ENCODE results near the gene OPA3.

Gene OPA3

DNA sequence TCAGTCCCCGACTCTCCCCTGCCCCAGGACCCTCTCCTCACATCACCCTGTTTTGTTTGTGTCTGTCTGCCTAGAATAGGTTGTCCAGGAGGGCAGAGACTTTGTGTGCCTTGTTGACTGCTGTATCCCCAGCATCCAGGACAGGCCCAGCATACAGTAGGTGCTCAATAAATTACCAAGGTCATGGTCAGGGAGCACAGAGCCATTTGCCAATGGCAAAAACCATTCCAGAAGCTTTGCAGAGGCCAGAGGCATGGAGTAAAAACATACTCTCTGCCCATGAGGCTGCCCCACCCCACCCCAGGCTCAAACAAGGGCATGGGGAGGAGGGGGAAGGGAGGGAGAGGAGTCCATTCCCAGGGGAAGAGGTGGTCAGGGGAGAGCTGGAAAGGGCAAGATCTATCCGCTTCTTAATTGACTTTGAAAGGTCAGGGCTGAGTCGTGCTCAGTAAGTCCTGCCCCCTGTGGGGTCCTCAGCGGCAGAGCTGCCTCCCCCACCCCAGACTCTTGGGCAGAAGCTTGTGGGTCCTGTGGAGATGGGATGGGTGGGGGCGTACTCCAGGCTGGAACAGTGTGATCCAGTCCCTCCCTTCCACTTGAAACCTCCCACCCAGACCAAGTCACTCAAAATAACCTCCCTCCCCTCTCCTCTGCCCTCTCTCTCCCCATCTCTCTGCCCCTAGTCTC is 13.0 kb upstream of the OPA3 start:
- no peak for DNase-seq

DNA sequence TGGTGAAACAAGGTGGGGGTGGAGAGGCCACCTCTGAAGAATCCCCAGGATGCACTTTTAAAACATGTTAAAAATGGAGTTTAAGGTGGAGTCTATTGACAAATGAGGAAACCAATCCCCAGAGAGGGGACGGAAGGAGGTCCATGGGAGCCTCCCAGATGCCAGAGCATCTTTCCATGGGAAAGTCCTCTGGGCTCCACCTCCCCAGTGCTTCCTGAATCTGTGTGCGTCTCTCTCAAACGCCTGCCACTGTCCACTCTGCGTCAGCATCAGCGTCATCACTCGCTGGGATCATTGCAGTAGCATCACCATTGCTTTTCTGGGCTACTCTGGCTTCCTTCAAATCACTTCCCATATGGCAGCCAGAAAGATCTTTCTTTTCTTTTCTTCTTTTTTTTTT is 11.2 kb upstream of the OPA3 start:
- no peak for DNase-seq

DNA sequence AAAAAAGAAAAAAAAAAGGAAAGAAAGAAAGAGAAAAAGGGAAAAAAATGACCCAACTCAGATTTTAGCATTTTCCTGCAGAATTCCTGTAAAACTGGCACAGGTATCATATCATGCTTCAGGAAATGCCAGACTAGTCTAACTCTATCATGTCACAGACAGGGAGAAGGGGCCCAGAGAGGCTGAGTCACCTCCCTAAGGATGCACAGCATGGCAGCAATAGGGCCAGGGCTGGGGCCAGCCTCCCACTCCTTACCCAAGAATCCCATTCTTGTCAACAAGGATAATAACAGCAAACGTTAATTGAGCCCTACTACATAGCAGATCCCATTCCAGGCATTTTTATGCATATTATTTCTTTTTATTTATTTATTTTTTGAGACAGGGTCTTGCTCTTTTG is 8.9 kb upstream of the OPA3 start:
- no peak for DNase-seq

DNA sequence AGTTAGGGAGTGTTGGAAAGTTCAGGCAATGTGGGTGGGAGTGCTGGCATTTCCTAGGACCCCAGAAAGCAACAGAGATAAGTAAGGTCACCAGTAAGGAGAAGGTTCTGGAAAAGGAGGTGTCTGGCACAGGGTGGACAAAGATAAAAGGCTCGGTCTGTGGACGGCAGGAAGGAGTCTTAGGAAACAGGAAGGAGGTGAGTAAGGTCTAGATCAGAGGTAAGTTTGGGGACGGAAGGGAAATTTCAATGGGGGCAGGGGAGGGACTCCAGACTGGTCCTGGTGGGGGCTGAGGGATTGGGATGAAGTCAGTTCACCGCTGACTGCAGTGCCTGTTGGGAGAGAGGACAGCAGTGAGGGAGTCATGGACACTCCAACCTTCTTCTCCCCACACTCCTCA is 7.8 kb upstream of the OPA3 start:
- no peak for DNase-seq

DNA sequence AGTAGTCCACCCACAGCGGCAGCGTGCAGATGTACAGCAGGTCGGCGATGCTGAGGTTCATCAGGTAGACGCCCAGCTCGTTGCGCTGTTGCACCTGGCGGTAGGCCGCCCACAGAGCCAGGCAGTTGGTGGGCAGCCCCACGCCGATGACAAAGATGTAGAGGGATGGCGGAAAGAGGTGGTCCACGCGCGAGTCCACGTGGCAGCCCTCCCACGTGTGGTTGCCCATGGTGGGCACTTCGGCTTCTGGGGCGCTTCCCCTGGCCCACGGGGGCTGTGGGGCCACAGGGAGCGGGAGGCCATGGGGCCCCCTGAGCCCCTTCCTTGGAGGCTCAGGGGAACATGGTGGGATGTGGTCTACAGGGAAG is 7.0 kb upstream of the OPA3 start:
- DNase-seq = no peak

DNA sequence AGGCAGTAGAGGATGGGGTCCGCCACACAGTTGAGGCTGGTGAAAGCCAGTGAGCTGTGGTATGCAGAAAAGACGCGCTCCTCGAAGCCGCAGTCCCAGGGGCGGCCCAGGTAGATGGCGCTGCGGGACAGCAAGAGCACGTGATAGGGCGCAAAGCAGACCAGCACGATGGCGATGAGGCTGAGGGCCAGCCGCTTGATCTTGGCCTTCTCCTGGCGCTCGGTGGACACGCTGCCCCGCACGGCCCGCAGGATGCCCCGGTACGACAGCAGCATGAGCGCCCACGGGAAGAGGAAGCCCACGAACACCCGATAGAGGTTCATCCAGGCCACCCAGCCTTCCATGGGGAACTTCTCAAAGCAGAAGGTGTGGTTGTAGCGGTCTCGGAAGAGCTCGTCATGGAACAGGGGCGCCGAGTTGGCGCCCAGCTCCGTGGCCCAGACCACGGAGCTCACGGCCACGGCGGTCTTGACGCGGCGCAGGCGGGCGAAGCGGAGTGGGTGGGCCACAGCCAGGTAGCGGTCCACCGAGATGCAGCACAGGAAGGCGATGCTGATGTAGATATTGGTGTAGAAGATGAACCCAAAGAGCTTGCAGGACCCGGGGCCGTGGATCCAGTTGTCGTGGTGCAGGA is 6.5 kb upstream of the OPA3 start:
- no peak for DNase-seq

DNA sequence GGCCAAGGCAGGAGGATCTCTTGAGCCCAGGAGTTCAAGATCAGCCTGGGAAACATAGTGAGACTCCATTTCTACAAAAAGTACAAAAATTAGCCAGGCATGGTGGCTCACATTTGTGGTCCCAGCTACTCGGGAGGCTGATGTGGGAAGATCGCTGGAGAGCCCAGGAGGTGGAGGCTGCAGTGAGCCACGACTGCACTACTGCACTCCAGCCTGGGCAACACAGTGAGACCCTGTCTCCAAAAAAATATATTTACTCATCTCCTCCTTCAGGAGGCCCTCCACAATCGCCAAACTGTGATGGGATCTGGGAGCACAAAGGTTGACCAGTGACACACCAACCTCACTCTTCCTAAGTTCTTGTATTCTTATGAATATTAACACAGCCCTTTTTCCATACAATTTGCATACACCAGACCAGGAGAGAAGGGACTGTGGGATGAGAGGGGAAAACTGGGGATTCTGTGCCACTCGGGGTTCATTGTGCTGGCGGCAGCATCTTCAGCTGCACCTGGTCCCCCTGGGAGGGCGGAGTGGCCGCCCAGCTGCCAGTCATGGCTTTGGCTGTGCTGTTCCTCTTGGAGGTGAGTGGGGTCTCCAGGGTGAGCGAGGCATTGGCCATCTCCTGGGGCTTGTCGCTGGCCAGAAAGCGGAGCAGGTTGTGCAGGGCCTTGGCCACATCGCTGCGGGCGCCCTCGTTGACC is 5.8 kb upstream of the OPA3 start:
- no peak for DNase-seq

DNA sequence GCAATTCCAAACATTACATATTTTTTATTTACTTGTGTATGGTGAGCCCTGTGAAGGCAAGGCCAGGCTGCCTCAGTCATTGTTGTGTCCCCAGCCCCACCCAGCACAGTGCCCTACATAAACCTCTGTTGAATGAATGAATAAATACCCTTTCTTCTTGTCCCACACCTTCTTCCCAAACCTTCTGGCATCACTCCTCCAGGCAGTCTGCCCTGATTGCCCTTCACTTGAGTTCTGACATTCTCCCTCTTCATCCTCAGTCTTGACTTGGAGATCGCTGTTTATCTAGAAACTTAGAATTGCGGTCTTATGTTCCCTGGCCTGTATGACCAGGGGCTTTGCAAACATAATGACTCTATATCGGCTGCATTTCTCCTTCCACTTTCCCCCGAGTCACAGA is 5.2 kb upstream of the OPA3 start:
- DNase-seq = no peak

DNA sequence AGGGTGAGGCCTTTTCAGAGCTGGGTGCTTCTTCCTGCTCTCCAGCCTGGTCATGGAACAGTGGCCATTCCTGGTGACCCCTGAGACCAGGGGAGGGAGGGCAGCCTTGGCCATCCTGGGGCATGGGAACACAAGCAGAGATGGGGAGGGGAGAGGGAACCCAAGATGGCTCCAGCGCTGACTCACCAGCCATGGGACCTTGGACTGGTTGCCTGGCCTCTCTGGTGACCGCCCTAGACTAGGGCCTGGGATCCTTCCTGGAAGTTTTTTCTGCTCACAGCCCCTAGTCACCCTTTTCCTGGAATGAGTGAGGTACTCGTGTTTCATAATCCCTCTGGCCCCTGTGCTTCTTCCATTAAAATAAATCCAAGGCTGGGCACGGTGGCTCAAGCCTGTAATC is 3.3 kb upstream of the OPA3 start:
- DNase-seq = no peak

DNA sequence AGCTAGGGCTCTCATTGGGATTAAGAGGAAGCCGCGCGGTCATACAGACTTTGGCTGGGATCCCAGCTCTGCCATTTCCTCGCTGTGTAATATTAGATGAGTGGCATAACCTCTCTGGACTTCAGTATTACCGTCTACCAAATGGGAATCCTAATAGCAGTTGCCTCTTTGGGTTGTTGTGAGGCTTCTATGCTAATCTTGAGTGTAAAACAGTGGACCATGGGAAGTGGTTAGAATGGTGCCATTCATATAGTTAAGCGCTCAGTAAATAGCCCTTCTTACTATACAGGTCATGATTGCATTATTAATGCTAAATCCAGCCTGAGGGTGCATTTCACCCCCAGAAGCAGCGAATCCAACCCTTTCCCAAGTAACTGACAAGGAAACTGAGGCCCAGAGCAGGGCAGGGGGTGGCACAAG is 566 bp upstream of the OPA3 start:
- DNase-seq = no peak

DNA sequence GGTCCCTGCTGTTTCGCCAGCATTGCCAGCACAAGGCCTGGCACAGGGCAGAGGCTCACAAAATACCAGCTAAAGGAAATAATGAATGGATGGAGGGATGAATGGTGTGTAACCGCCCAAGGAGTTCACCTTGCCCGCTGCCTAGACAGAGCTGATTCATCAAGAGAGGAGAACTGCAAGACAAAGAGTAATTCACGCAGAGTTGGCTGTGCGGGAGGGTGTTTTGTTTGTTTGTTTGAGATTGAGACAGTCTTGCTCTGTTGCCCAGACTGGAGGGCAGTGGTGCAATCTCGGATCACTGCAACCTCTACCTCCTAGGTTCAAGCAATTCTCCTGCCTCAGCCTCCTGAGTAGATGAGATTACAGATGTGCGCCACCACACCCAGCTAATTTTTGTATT is 3.0 kb downstream of the OPA3 start:
- DNase-seq = no peak

DNA sequence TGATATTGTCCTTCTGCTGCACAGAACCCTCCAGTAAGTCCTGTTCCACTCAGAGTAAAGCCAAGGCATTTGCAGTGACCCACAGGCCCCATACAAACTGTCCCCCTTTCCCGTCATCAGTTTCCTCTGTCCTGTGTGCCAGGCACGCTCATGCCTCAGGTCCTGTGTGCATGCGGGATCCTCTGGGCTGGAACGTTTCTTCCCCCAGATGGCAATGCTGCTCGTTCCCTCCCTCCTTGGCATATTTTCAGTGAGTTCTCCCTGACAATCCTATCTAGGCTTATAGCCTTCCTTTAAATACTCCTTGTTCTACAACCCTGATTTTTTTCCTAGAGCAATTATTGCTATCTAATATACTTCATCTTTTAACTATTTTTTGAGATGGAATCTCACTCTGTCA is 5.7 kb downstream of the OPA3 start:
- no peak for DNase-seq

DNA sequence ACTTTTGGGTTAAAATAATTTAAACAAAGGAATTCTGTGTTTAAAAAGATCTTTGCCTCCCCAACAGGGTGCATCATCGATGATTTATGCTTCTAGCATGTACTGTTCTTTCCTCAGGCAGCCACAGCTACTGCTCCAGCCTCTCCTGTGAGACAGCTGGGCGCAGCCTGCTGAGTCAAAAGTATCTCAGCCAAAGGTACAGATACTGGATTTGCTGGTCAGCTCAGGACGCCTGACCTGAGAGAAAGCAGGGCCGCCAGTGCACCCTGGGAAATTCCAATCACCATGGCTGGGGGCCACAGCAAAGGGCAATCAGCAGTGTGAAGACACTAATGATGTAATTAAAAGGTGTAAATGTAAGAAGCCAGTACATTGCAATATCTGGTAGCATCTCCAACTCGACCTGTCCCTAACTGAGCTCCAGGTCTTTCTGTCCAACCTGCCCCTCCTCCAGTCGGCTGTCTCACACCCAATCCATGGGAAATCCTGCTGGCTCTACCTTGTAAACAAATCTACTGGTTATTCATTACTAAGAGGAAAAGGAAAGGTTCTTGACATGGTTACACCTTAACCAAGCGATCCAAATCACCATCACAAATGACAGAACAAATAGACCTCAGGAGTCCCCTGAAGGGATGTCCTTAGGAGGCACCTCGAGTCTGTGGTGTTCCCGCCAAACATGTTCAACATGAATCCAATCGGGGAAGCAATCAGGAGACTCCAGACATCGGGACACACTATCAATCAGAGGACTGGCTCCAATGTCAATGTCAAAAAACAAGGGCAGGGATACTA is 7.3 kb downstream of the OPA3 start:
- no peak for DNase-seq

DNA sequence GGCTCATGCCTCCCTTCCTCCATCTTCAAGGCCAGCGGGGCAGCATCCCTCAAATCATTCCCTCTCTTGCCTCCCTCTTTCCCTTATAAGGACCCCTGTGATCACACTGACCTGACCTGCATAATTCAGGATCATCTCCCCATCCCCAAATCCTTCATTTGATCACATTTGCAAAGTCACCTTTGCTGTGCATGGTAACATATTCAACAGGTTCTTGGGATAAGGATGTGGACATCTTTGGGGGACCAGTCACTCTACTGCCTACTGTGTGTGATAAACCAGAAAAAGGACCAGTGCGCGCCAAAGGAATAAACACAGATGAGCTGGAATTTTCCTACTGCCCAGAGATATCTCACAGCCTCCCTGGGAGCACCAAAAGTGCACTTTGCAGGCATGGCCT is 7.9 kb downstream of the OPA3 start:
- DNase-seq = no peak

DNA sequence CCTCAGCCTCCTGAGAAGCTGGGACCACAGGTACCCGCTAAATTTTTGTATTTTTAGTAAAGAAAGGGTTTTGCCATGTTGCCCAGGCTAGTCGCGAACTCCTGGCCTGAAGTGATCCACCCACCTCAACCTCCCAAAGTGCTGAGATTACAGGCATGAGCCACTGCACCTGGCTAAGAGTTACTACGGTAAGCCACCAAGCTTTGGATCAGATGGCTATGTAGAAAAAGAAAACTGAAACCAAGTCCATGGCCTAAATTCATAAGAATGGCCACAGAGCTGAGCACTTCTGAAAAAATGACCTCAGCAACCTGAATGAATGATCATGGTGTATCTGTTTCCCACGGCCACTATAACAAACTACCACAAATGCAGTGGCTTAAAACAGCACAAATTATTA is 9.4 kb downstream of the OPA3 start:
- no peak for DNase-seq

DNA sequence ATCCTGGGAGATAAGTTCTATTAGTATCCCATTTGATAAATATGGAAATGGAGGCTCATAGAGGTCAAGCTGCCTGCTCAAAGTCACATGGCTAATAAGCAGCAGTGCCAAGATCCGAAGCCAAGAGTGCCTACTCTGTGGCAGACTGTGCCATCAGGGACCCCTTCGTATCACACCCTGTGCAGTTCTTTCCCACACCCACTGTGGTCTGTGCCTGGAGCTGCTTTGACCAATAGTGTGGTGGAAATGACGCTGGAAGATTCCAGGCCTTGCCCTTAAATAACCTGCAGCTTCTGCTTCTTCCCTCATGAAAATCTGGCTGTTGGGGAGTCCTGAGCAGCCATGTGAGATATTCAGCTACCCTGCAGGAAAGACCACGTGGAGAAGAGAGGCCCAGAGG is 10.1 kb downstream of the OPA3 start:
- DNase-seq = no peak

DNA sequence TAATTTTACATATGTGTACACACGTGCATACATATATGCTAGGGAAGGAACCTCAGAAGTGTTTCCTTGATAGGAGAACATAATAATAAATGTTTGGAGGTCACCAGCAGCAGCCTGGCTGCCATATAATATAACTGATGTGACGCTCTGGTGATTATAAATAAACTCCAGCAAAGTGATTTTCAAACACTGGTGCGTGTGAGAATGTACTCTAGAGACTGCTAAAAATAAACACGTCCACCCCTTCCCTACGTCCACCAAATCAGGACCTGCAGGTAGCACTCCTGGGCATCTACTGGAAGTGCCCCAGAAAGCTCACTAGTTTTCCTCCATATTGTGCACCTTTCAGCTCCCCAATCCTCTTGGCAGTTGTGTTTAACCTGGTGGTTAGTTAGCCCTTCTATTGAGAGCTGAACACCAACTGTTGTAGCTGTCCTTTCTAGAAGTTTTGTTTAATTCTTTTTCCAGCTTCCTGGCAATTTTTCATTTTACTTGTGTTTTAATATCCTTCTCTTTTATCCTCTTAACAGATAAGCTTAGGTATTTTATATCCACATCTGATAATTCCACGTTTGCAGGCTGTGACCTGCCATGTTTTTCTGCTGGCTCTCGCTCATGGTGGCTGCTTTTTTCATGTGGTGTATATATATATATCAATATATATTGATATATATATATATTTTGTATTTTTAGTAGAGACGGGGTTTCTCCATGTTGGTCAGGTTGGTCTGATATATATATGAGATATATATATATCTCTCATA is 13.0 kb downstream of the OPA3 start:
- DNase-seq = no peak

DNA sequence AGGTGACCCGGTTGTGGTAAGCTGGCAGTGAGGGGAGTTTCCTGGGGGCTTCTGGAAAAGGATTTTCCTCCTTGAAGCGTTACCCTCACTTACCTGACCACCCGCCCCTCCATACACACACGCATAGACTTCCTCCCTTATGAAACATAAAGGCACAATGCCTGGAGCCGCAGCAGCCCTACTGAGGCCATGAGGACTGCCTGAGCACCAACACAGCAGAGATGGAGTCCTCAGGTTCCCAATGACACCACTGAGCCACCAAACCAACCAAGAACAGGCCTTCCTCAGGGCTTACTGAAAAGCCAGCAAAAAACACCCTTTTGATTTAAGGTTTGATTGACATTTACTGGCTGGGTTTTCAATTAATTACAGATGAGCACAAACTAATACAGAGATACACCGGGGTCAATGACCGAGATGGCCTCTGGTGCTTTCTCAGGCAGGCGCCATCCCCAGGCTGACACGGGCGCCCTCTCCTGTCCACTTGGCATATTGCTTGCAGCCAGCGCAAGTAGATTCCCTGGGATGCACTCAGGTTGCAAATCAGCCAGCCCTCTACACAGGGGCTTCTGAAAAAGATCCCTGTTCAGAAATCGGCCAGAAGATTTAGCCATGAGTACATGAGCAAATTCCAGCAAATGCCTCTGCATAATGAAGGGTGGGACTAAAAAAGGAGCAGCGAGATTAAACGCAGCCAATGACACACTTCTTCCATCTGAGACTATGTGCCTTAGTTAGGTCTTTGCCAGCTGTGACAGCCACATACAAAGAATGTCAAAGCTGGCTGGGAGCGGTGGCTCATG is 14.8 kb downstream of the OPA3 start:
- peak; percentile 48 for DNase-seq

DNA sequence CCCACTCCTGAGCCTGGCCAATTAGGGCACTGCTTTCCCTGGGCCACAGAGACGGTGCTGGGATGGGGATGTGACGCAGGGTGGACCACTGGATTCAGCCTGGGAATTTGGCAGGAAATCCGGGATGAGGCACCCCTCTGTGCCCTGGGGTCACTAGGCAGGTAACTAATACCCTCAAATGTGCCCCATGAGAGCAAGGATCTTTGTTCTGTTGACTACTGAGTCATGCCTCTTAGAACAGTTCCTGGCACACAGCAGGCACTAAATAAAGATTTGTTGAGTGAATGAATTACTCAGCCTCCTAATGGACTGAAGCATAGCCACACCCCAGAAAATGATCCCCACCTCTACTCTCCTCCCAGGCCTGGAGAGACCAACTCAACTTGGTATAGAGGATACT is 15.9 kb downstream of the OPA3 start:
- DNase-seq = no peak

DNA sequence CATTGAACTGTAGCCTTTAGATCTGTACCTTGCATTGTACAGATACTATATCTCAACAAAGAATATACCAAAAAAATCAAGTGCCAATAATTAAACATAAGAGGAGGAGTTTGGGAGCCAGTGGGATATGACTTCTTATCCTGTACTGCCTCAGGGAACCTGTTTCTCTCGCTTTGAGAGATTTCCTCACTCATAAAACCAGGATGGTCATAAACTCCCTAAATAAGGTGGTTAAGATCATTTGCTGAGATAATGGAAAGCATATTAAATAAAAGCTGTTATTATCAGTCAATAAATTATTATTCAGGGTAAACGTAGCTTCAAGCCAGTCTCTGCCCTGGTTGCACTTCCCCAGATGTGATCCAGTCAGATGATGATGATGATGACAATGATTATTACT is 17.0 kb downstream of the OPA3 start:
- DNase-seq = no peak

DNA sequence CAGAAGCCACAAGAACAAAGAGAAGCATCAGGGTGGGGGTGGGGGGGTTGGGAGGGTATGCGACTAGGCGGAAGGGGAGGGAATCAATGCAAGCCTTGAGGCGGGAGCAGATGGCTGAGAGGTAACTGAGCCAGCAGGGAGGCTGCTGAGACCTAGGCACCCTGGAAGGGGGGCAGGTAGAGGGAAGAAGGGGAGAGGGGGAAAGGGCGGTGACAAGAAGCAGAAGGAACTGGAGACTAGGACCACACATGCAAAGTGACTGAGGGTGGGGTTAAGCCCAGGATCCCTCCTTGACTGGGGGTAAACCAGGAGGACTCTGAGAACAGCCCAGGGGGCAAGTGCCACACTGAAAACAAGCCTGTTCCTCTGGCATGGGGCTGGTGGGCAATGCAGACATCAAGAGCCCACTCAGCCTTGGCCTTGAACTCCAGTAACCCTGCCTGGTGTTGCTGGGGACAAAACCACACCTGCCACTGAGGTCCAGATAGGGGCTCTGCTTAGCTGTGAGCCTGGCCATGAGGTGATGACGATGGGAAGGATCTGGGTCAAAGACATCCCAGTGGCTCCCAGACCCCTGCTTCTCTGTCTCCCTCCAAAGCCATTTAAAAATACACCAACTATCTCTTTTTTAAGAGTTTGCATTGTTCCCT is 20.3 kb downstream of the OPA3 start:
- DNase-seq = no peak

DNA sequence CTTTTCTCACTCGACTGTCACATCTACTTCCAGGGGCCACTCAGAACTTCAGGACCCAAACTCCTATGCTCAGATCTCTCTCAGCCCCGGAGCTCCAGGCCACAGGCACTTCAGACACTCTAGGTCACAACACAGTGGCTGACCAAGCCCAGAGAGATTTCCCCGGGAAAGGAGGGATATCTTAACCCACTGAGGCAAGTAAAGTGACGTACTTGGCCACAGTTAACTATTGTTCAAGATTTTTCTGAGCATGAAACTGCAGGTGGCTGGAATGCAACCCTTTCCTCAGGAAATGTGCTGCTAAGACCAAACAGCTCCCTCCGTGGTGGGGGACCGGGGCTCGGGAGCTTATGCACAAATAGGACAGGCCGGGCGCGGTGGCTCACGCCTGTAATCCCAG is 23.9 kb downstream of the OPA3 start:
- DNase-seq = no peak
